HepG2 (cell line): ENCODE results near the gene ZMIZ1. TPM values are rescaled to one million over a fixed set of nuclear protein-coding genes. Genes with fewer than 3 reads are reported as not detected.

Source experiments
- ATAC-seq: fragments of 200-7000 bp; cut with Tn5 transposase; 3 replicates; pipeline ENCODE4 v1.9.1; 2020; ENCODE audit warnings: mild to moderate bottlenecking, moderate library complexity
- BruUV-seq: library from RNA; stranded (reverse); fragments of 400-500 nt; replicated peaks from 2 replicates; lab custom pipeline; 2021; lab: Mats Ljungman, UMichigan
- CTCF ChIA-PET: fragments of 300-600 bp; formaldehyde crosslinking; extraction: SDS; loops from one replicate; lab custom pipeline; 2021; ENCODE audit warnings: low total read pairs, inconsistent platforms, low intra/inter-chr PET ratio; lab: Yijun Ruan, JAX
- POLR2A ChIA-PET: fragments of 350-600 bp; sonication (Branson Sonifier 250); formaldehyde crosslinking; loops from one replicate; lab custom pipeline; 2020; ENCODE audit warnings: antibody characterized with exemption, inconsistent platforms; lab: Yijun Ruan, JAX
- DNase-seq: peaks from one replicate; pipeline ENCODE4 v3.0.0-alpha.2; 2015; ENCODE audit warnings: low spot score
- FAIRE-seq: peaks from 3 replicates; lab custom pipeline; 2011; peaks lifted over from hg19 to GRCh38; lab: Jason Lieb, UNC
- H2AFZ ChIP-seq: one replicate; pipeline ENCODE4 v1.6.1; 2011; ENCODE audit warnings: low read length, inconsistent platforms
- H3K27ac ChIP-seq: fragments of 300-600 bp; 3 replicates; pipeline ENCODE4 v1.8.0; 2011; ENCODE audit warnings: mixed run types, mild to moderate bottlenecking, mixed read lengths, low read length, inconsistent platforms; ENCODE audit not compliant: insufficient read depth; ENCODE audit errors: extremely low read length
- H3K27me3 ChIP-seq, 2 experiments: fragments of 200-600 bp in 1 of 2; 2 replicates in 1 of 2; 3 replicates in 1 of 2; pipeline versions ENCODE4 v1.6.0 to v1.8.0; 2011; ENCODE audit warnings: low read length in 2 of 2, mild to moderate bottlenecking in 2 of 2, moderate library complexity in 2 of 2, inconsistent platforms in 1 of 2; ENCODE audit not compliant: insufficient read depth in 2 of 2, control insufficient read depth in 1 of 2
- H3K36me3 ChIP-seq, 2 experiments: fragments of 200-600 bp in 1 of 2; replicated peaks in 1 of 2; 2 replicates in 1 of 2; 3 replicates in 1 of 2; pipeline versions ENCODE4 v1.5.1 to v1.8.0; 2011; ENCODE audit warnings: low read length in 2 of 2, inconsistent platforms in 1 of 2; ENCODE audit not compliant: insufficient read depth in 2 of 2, control insufficient read depth in 1 of 2
- H3K4me1 ChIP-seq: 2 replicates; pipeline ENCODE4 v1.5.1; 2012; ENCODE audit warnings: low read length, inconsistent platforms; ENCODE audit not compliant: insufficient read depth
- H3K4me2 ChIP-seq: 2 replicates; pipeline ENCODE4 v1.6.0; 2011; ENCODE audit warnings: low read depth, low read length, inconsistent platforms
- H3K4me3 ChIP-seq, 3 experiments: fragments of 200-600 bp in 1 of 3; sonication (generic), shearing (Covaris generic) in 1 of 3; replicated peaks in 1 of 3; 2 replicates each; pipeline ENCODE4 v1.5.1; 2011 to 2016; ENCODE audit warnings: low read length in 3 of 3, inconsistent platforms in 2 of 3, low read depth in 2 of 3, mild to moderate bottlenecking in 2 of 3, control low read depth in 1 of 3, mixed read lengths in 1 of 3; ENCODE audit not compliant: insufficient read depth in 1 of 3
- H3K79me2 ChIP-seq: one replicate; pipeline ENCODE4 v1.6.1; 2011; ENCODE audit warnings: low read length, inconsistent platforms; ENCODE audit not compliant: insufficient read depth
- H3K9ac ChIP-seq: 2 replicates; pipeline ENCODE4 v1.6.0; 2011; ENCODE audit warnings: mild to moderate bottlenecking, low read depth, low read length, inconsistent platforms; ENCODE audit not compliant: insufficient read depth
- H3K9me3 ChIP-seq: 2 replicates; pipeline ENCODE4 v1.5.1; 2012; ENCODE audit warnings: mild to moderate bottlenecking, low read length
- H4K20me1 ChIP-seq: 2 replicates; pipeline ENCODE4 v1.6.0; 2011; ENCODE audit warnings: inconsistent platforms, mild to moderate bottlenecking, low read length, moderate library complexity; ENCODE audit not compliant: insufficient read depth
- THAP11 ChIP-seq: IDR thresholded peaks from 2 replicates; pipeline ENCODE4 v1.6.1; 2016; ENCODE audit warnings: missing biosample characterization, missing genetic modification reagents
- ZFP1 ChIP-seq: IDR thresholded peaks from 2 replicates; pipeline ENCODE4 v1.6.1; 2016
- ZMYM4 ChIP-seq: sonication (generic); formaldehyde crosslinking; IDR thresholded peaks from 2 replicates; pipeline ENCODE4 v1.8.1; 2023; ENCODE audit warnings: mild to moderate bottlenecking, missing genetic modification reagents
- ZNF17 ChIP-seq: sonication (generic); formaldehyde crosslinking; IDR thresholded peaks from 2 replicates; pipeline ENCODE4 v1.5.0; 2020; ENCODE audit warnings: mild to moderate bottlenecking, missing genetic modification reagents
- ZSCAN29 ChIP-seq: sonication (generic); formaldehyde crosslinking; conservative IDR thresholded peaks from 2 replicates; pipeline ENCODE4 v1.4.0; 2020; ENCODE audit warnings: mild to moderate bottlenecking, missing genetic modification reagents
- WGBS: methylation state at CpG from one replicate; pipeline ENCODE4 v1.1.6; 2017; ENCODE audit warnings: low lambda C conversion rate; 5-methylcytosine and 5-hydroxymethylcytosine counted together
- in situ Hi-C: cut with HindIII; loops from 2 replicates; pipeline ENCODE4 v1.10.0; 2017; ENCODE audit warnings: low pct_unique_long_range_greater_than_20kb; ENCODE audit not compliant: extremely low pct_ligation_motif_present
- intact Hi-C: fragments of 100-400 bp; cut with micrococcal nuclease; formaldehyde crosslinking; loops from one replicate; pipeline ENCODE4 v1.10.0; 2022; ENCODE audit not compliant: unreplicated experiment
- polyA plus RNA-seq, 8 experiments: library from polyadenylated mRNA; depleted of rRNA in 3 of 8; stranded (reverse) in 7 of 8; unstranded in 1 of 8; fragments of >200 nt; fragmentation: Illumina TruSeq in 4 of 8; extraction: Trizol in 4 of 8; gene quantifications; 2 replicates each; pipeline versions ENCODE4 v1.2.1 to v1.2.3, GENCODE V29; 2011 to 2016; ENCODE audit warnings: low read depth in 4 of 8, missing spikeins in 1 of 8, mixed read lengths in 1 of 8; ENCODE audit not compliant: insufficient read depth in 1 of 8
- total RNA-seq, 5 experiments: library from RNA; depleted of rRNA; stranded (reverse); fragments of >200 nt; fragmentation: Illumina TruSeq; extraction: Trizol; gene quantifications; 2 replicates each; pipeline ENCODE4 v1.2.3, GENCODE V29; 2016; ENCODE audit warnings: low read depth in 1 of 5
- TF ChIP-seq, protein P1 (sequence below): sonication (generic); formaldehyde crosslinking; IDR thresholded peaks from 2 replicates; pipeline ENCODE4 v1.5.1; 2020; ENCODE audit warnings: mild to moderate bottlenecking, missing genetic modification reagents
- TF ChIP-seq, protein P2 (sequence below): sonication (generic); formaldehyde crosslinking; IDR thresholded peaks from 2 replicates; pipeline ENCODE4 v1.9.0; 2021; ENCODE audit warnings: missing genetic modification reagents, borderline replicate concordance

Gene ZMIZ1
- total and polyA plus RNA-seq, 2 of the 13 experiments (the other 11 are each of a cell fraction or from before 2014, with no cell fraction given): 5.3 to 10.2 TPM

DNA sequence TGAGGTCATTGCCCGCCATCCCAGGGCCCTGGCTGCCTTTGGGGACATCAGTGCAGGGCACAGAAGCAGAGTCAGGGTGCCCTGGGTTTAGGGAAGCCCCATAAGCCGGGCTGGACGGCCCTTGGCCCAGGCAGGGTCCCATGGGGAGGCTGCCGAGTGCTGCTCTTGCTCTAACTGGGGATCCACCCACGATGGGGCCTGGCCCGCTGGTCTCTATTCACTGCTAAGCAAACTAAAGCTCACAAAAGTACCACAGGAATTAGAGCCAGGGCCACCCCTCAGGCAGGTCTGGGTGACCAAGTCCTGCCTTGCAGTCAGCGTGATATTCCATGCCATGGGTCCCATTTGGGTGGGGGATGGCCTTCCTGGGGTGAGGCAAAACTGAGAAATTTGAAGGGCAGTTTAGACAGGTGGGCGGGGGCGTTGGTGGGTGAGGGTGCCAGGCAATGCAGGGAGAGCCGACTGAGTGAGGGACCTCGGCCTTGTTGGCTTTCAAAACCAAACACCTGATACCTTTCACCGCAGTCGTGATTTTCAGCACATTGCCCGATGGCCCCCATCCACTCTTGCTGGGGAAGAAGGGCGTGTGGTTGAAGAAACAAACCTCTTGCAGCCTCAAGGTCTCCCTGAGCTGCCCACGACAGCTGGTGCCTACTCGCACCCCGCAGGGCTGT lies 185.7 kb downstream of the ZMIZ1 start:
- BruUV-seq: no TSS peak
- CTCF ChIA-PET: no interaction called here
- in situ Hi-C loops: no loop called here
- Histone ChIP-seq H3K4me1 (peaks cover 1% of the 10 kb centered on the region), H3K36me3 (peaks cover 26 to 68% of the 10 kb centered on the region in 2 experiments), H4K20me1 (peaks cover 20% of the 10 kb centered on the region; the same call in 1 of the 2 replicates), H3K4me2 (no peak overlapping the region), H2AFZ (no peak overlapping the region), H3K9me3 (no peaks in the 10 kb centered on the region), H3K9ac (no peak overlapping the region), H3K27ac (no peak overlapping the region), H3K4me3 (no peak overlapping the region), H3K27me3 (no peaks in the 10 kb centered on the region), H3K79me2 (no peaks in the 10 kb centered on the region)
- no peak for ATAC-seq
- POLR2A ChIA-PET: no interaction called here
- no peak for FAIRE-seq
- 95% methylated on average over 11 of the region's 18 CpGs for WGBS
- DNase-seq: no peak
- intact Hi-C loops: no loop called here
- TF ChIP-seq ZSCAN29 (CRISPR knock-in tag) (no peak), THAP11 (CRISPR knock-in tag) (no peak), ZNF17 (CRISPR knock-in tag) (no peak), ZFP1 (no peak), ZMYM4 (no peak)
- TF ChIP-seq, protein P1, sequence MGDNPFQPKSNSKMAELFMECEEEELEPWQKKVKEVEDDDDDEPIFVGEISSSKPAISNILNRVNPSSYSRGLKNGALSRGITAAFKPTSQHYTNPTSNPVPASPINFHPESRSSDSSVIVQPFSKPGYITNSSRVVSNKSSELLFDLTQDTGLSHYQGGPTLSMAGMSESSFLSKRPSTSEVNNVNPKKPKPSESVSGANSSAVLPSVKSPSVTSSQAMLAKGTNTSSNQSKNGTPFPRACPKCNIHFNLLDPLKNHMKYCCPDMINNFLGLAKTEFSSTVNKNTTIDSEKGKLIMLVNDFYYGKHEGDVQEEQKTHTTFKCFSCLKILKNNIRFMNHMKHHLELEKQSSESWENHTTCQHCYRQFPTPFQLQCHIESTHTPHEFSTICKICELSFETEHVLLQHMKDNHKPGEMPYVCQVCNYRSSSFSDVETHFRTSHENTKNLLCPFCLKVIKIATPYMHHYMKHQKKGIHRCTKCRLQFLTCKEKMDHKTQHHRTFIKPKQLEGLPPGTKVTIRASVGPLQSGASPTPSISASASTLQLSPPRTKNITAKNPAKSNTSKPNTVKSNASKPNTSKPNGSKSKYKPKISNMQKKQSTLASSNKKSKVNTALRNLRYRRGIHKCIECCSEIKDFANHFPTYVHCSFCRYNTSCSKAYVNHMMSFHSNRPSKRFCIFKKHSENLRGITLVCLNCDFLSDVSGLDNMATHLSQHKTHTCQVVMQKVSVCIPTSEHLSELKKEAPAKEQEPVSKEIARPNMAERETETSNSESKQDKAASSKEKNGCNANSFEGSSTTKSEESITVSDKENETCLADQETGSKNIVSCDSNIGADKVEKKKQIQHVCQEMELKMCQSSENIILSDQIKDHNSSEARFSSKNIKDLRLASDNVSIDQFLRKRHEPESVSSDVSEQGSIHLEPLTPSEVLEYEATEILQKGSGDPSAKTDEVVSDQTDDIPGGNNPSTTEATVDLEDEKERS: no peak
- TF ChIP-seq, protein P2, sequence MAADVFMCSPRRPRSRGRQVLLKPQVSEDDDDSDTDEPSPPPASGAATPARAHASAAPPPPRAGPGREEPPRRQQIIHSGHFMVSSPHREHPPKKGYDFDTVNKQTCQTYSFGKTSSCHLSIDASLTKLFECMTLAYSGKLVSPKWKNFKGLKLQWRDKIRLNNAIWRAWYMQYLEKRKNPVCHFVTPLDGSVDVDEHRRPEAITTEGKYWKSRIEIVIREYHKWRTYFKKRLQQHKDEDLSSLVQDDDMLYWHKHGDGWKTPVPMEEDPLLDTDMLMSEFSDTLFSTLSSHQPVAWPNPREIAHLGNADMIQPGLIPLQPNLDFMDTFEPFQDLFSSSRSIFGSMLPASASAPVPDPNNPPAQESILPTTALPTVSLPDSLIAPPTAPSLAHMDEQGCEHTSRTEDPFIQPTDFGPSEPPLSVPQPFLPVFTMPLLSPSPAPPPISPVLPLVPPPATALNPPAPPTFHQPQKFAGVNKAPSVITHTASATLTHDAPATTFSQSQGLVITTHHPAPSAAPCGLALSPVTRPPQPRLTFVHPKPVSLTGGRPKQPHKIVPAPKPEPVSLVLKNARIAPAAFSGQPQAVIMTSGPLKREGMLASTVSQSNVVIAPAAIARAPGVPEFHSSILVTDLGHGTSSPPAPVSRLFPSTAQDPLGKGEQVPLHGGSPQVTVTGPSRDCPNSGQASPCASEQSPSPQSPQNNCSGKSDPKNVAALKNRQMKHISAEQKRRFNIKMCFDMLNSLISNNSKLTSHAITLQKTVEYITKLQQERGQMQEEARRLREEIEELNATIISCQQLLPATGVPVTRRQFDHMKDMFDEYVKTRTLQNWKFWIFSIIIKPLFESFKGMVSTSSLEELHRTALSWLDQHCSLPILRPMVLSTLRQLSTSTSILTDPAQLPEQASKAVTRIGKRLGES: no peak
